A673 (cell line): ENCODE measurements around the gene AXL. TPM values are rescaled to one million over a fixed set of nuclear protein-coding genes. Genes with fewer than 3 reads are reported as not detected.
A peak's percentile ranks its signal among the peaks of the same experiment; 100 is the strongest.

Source experiments
- BruUV-seq: library from RNA; stranded (reverse); fragments of 400-500 nt; replicated peaks from 2 replicates; lab custom pipeline; 2021; lab: Mats Ljungman, UMichigan
- CTCF ChIA-PET: fragments of 300-600 bp; sonication (Branson Sonifier 250); formaldehyde crosslinking; loops from one replicate; lab custom pipeline; 2022; ENCODE audit warnings: antibody characterized with exemption; lab: Charles Lee
- POLR2A ChIA-PET: fragments of 300-600 bp; sonication (Branson Sonifier 250); formaldehyde crosslinking; loops from one replicate; lab custom pipeline; 2022; ENCODE audit warnings: antibody characterized with exemption; ENCODE audit not compliant: low non-redundant PET; lab: Charles Lee
- DNase-seq: peaks from one replicate; pipeline ENCODE4 v3.0.0-alpha.2; 2015; ENCODE audit warnings: low spot score
- H3K27ac ChIP-seq: fragments of 200-600 bp; sonication (generic); 2 replicates; pipeline ENCODE4 v1.5.1; 2016; ENCODE audit warnings: mixed run types, low read depth, mild to moderate bottlenecking, mixed read lengths, antibody characterized with exemption, low read length; ENCODE audit not compliant: poor library complexity, severe bottlenecking
- H3K27me3 ChIP-seq: fragments of 200-600 bp; sonication (generic); replicated peaks from 2 replicates; pipeline ENCODE4 v1.6.1; 2017; ENCODE audit warnings: mixed run types, low read depth, mild to moderate bottlenecking, mixed read lengths, antibody characterized with exemption, low read length; ENCODE audit not compliant: insufficient read depth, poor library complexity
- H3K36me3 ChIP-seq: fragments of 200-600 bp; sonication (generic); 2 replicates; pipeline ENCODE4 v1.6.1; 2016; ENCODE audit warnings: mixed run types, mild to moderate bottlenecking, mixed read lengths, antibody characterized with exemption, low read length; ENCODE audit not compliant: insufficient read depth, poor library complexity, severe bottlenecking
- H3K4me1 ChIP-seq: fragments of 200-600 bp; sonication (generic); 2 replicates; pipeline ENCODE4 v1.6.1; 2017; ENCODE audit warnings: mixed run types, mild to moderate bottlenecking, mixed read lengths, antibody characterized with exemption, low read length; ENCODE audit not compliant: insufficient read depth, poor library complexity, severe bottlenecking
- H3K4me3 ChIP-seq: fragments of 200-600 bp; sonication (generic); 2 replicates; pipeline ENCODE4 v1.5.1; 2016; ENCODE audit warnings: low read depth, mixed run types, mild to moderate bottlenecking, mixed read lengths, low read length; ENCODE audit not compliant: poor library complexity, severe bottlenecking
- H3K9me3 ChIP-seq: fragments of 200-600 bp; sonication (generic); 2 replicates; pipeline ENCODE4 v1.6.1; 2016; ENCODE audit warnings: mixed run types, low read depth, mild to moderate bottlenecking, mixed read lengths, antibody characterized with exemption, low read length; ENCODE audit not compliant: poor library complexity, severe bottlenecking
- EZH2 ChIP-seq: fragments of 200-600 bp; sonication (generic); IDR thresholded peaks from 2 replicates; pipeline ENCODE4 v1.6.1; 2017; ENCODE audit warnings: borderline replicate concordance, low read depth, mild to moderate bottlenecking, mixed read lengths, antibody characterized with exemption, low read length; ENCODE audit not compliant: poor library complexity, severe bottlenecking
- intact Hi-C: fragments of 100-400 bp; cut with micrococcal nuclease; formaldehyde crosslinking; loops from one replicate; pipeline ENCODE4 v1.10.0; 2022; ENCODE audit not compliant: unreplicated experiment
- total RNA-seq: library from RNA; stranded (reverse); gene quantifications from 2 replicates; pipeline ENCODE4 v1.2.3, GENCODE V29; 2021
- TF ChIP-seq, protein P1 (sequence below): fragments of 300-800, 200-600 bp; sonication (generic); conservative IDR thresholded peaks from 2 replicates; pipeline ENCODE4 v1.5.1; 2017; ENCODE audit warnings: low read depth, mild to moderate bottlenecking, antibody characterized with exemption, low read length, moderate library complexity, mixed read lengths

Gene AXL
- total RNA-seq, 1 experiment from 2014 or later: 1.0 TPM

- Histone ChIP-seq H3K4me1 (peaks cover 8% of the 10 kb centered on the region), H3K9me3 (no peaks in the 10 kb centered on the region), H3K4me3 (peak overlapping the region; percentile 90), H3K27ac (peak overlapping the region; percentile 99), H3K27me3 (no peaks in the 10 kb centered on the region), H3K36me3 (peaks cover 25% of the 10 kb centered on the region)
- peak; percentile 65 for DNase-seq
- TF ChIP-seq, protein P1, sequence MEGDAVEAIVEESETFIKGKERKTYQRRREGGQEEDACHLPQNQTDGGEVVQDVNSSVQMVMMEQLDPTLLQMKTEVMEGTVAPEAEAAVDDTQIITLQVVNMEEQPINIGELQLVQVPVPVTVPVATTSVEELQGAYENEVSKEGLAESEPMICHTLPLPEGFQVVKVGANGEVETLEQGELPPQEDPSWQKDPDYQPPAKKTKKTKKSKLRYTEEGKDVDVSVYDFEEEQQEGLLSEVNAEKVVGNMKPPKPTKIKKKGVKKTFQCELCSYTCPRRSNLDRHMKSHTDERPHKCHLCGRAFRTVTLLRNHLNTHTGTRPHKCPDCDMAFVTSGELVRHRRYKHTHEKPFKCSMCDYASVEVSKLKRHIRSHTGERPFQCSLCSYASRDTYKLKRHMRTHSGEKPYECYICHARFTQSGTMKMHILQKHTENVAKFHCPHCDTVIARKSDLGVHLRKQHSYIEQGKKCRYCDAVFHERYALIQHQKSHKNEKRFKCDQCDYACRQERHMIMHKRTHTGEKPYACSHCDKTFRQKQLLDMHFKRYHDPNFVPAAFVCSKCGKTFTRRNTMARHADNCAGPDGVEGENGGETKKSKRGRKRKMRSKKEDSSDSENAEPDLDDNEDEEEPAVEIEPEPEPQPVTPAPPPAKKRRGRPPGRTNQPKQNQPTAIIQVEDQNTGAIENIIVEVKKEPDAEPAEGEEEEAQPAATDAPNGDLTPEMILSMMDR: no peak
- TF ChIP-seq EZH2: no peak
- ChIA-PET CTCF (interaction anchor here (3.1 kb wide), 1 partner anchor 60 kb away, joined by 49 read pairs; no protein-coding TSS in a partner anchor), POLR2A (interaction anchor here (0.6 kb wide), 1 partner anchor 839 kb away, joined by 5 read pairs; the partner anchor contains the start of gene SERTAD1)
- no TSS peak for BruUV-seq
- intact Hi-C loops: loop anchor here (5.0 kb wide), 1 partner anchor 137 kb away; no protein-coding TSS in a partner anchor
Observed at GRCh38 chr19:41264581-41265394, 45.8 kb downstream of the AXL start.

DNA sequence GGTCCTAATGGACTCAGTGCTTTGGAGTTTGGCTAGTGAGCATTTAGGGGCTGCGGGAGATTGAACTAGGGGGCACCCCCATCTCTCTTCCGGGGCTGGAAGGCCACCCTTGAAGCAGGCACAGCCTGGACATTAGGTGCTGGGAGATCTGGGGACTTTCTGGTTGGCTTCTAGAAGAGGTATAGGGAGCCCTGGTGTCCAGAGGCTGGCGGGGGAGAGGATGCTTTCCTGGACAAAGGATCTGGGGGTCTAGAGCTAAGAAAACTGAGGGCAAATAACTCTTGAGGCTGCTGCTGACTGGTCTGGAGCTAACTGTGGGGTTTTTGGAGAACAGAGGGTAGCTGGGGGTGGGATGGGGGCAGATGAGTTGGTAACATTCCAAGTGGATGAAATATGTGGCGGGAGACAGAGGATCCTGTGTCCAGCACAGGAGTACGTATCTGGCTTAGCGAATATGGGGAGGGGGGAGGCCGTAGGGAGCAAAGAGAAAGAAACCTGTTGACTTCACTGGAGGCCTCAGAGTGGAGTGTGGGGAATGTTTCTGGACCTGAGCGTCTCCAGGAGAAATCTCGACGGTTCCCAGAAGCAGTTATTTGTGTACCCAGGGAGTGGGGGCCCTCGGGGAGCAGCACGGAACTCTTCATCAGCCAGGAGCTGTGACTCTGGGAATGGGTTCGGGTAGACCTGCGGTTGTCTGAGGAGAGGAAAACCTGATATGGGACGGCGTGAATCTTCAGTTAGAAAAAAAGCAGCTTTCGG lies 46.6 kb downstream of the AXL start:
- no TSS peak for BruUV-seq
- intact Hi-C loops: no loop called here
- TF ChIP-seq EZH2: no peak
- TF ChIP-seq, protein P1: no peak
- Histone ChIP-seq H3K4me3 (peak overlapping the region; percentile 90), H3K27ac (peak overlapping the region; percentile 99), H3K27me3 (no peaks in the 10 kb centered on the region), H3K4me1 (peaks cover 8% of the 10 kb centered on the region), H3K36me3 (peaks cover 33% of the 10 kb centered on the region), H3K9me3 (no peaks in the 10 kb centered on the region)
- peak; percentile 15 for DNase-seq
- ChIA-PET POLR2A (no interaction called here), CTCF (no interaction called here)

DNA sequence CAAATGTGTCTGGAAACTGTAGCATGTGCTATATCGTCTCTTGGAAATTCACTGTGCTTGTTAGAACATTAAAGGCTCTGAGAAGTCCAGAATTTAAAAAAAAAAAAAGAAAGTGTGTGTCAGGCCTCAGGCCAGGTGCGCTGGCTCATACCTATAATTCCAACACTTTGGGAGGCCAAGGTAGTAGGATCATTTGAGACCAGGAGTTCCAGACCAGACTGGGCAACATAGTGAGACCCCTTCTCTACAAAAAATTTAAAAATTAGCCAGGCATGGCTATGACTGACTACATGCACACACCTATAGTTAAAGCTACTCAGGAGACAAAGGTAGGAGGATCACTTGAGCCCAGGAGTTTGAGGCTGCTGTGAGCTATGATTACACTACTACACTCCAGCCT lies 50.0 kb downstream of the AXL start:
- TF ChIP-seq, protein P1: no peak
- TF ChIP-seq EZH2: no peak
- POLR2A ChIA-PET: no interaction called here
- CTCF ChIA-PET: no interaction called here
- no peak for DNase-seq
- H3K4me1 ChIP-seq: peaks cover 8% of the 10 kb centered on the region
- H3K4me3 ChIP-seq: no peak overlapping the region
- H3K9me3 ChIP-seq: no peaks in the 10 kb centered on the region
- H3K36me3 ChIP-seq: peaks cover 68% of the 10 kb centered on the region
- no TSS peak for BruUV-seq
- H3K27me3 ChIP-seq: no peaks in the 10 kb centered on the region
- no peak overlapping the region for H3K27ac ChIP-seq
- intact Hi-C loops: no loop called here
